H1 (cell line): ENCODE results near the gene STAM2.

Experiments
- ASH2L ChIP-seq: fragments of 200-600, 300-600 bp; sonication (generic); IDR thresholded peaks from one replicate; pipeline ENCODE4 v1.7.1; 2017; ENCODE audit warnings: low read length
- CEBPB ChIP-seq: IDR thresholded peaks from 2 replicates; pipeline ENCODE4 v1.6.1; 2012; ENCODE audit warnings: low read depth, low read length
- CHD2 ChIP-seq: IDR thresholded peaks from 2 replicates; pipeline ENCODE4 v1.6.1; 2012; ENCODE audit warnings: low read length, improper control_type of control experiment
- EGR1 ChIP-seq: IDR thresholded peaks from 2 replicates; pipeline ENCODE4 v1.6.1; 2011; ENCODE audit warnings: low read depth, low read length, borderline replicate concordance
- EP300 ChIP-seq, 2 experiments: IDR thresholded peaks; 1 replicate in 1 of 2; 2 replicates in 1 of 2; pipeline ENCODE4 v1.6.1; 2011 to 2012; ENCODE audit warnings: low read depth in 2 of 2, low read length in 2 of 2, mild to moderate bottlenecking in 2 of 2, borderline replicate concordance in 1 of 2, inconsistent platforms in 1 of 2, moderate library complexity in 1 of 2
- EZH2 ChIP-seq: fragments of 200-600 bp; sonication (generic); IDR thresholded peaks from 2 replicates; pipeline ENCODE4 v1.7.1; 2012; ENCODE audit warnings: low read depth, mild to moderate bottlenecking, moderate library complexity, low read length, inconsistent platforms; ENCODE audit not compliant: severe bottlenecking
- JUN ChIP-seq: IDR thresholded peaks from 2 replicates; pipeline ENCODE4 v1.6.1; 2011; ENCODE audit warnings: low read depth, mild to moderate bottlenecking, improper control_type of control experiment, low read length
- JUND ChIP-seq: IDR thresholded peaks from 2 replicates; pipeline ENCODE4 v1.6.1; 2011; ENCODE audit warnings: mild to moderate bottlenecking, improper control_type of control experiment, low read length
- MAX ChIP-seq: IDR thresholded peaks from 2 replicates; pipeline ENCODE4 v1.6.1; 2012; ENCODE audit warnings: inconsistent platforms
- POLR2A ChIP-seq, 2 experiments: IDR thresholded peaks; 1 replicate in 1 of 2; 2 replicates in 1 of 2; pipeline ENCODE4 v1.6.1; 2011; ENCODE audit warnings: low read depth in 2 of 2, low read length in 2 of 2, mild to moderate bottlenecking in 2 of 2; ENCODE audit errors: control extremely low read depth in 1 of 2
- POLR2AphosphoS5 ChIP-seq: IDR thresholded peaks from 2 replicates; pipeline ENCODE4 v1.6.1; 2011; ENCODE audit warnings: low read depth, low read length
- TAF1 ChIP-seq: IDR thresholded peaks from 2 replicates; pipeline ENCODE4 v1.6.1; 2011; ENCODE audit warnings: mild to moderate bottlenecking, low read depth, low read length
- TF ChIP-seq, protein P1 (sequence below), 3 experiments: IDR thresholded peaks; 1 replicate in 2 of 3; 2 replicates in 1 of 3; pipeline versions ENCODE4 v1.5.1 to v1.6.1; 2011; ENCODE audit warnings: low read length in 3 of 3, mild to moderate bottlenecking in 3 of 3, inconsistent platforms in 2 of 3, low read depth in 1 of 3, moderate library complexity in 1 of 3; ENCODE audit not compliant: insufficient read depth in 1 of 3; ENCODE audit errors: control extremely low read depth in 1 of 3

GRCh38 chr2:152171718-152172117 lies 3.8 kb downstream of the STAM2 start:
- TF ChIP-seq CHD2 (no peak), JUND (no peak), EGR1 (no peak), TAF1 (no peak), EZH2 (no peak), POLR2AphosphoS5 (no peak), POLR2A (IDR thresholded peaks at IDR 0.05; ENCODE audit: control extremely low read depth in 1 of 2, low read depth in 2 of 2, low read length in 2 of 2) (no peak), ASH2L (no peak), JUN (no peak), CEBPB (no peak), EP300 (IDR thresholded peaks at IDR 0.05; ENCODE audit: borderline replicate concordance in 1 of 2, low read depth in 2 of 2, low read length in 2 of 2) (no peak), MAX (no peak)
- TF ChIP-seq, protein P1, sequence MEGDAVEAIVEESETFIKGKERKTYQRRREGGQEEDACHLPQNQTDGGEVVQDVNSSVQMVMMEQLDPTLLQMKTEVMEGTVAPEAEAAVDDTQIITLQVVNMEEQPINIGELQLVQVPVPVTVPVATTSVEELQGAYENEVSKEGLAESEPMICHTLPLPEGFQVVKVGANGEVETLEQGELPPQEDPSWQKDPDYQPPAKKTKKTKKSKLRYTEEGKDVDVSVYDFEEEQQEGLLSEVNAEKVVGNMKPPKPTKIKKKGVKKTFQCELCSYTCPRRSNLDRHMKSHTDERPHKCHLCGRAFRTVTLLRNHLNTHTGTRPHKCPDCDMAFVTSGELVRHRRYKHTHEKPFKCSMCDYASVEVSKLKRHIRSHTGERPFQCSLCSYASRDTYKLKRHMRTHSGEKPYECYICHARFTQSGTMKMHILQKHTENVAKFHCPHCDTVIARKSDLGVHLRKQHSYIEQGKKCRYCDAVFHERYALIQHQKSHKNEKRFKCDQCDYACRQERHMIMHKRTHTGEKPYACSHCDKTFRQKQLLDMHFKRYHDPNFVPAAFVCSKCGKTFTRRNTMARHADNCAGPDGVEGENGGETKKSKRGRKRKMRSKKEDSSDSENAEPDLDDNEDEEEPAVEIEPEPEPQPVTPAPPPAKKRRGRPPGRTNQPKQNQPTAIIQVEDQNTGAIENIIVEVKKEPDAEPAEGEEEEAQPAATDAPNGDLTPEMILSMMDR (IDR thresholded peaks at IDR 0.05; ENCODE audit: control extremely low read depth in 1 of 3, insufficient read depth in 1 of 3, low read depth in 1 of 3, low read length in 3 of 3) = no peak
